Activated gamma-delta T cell treated with Interleukin-2 at 50 U/mL for 16 hours (primary cell): ENCODE measurements around the gene SEPTIN7.

ENCODE experiments used
- DNase-seq: peaks from one replicate; pipeline ENCODE4 v3.0.0-alpha.2; 2020

SEPTIN7 gene

DNA sequence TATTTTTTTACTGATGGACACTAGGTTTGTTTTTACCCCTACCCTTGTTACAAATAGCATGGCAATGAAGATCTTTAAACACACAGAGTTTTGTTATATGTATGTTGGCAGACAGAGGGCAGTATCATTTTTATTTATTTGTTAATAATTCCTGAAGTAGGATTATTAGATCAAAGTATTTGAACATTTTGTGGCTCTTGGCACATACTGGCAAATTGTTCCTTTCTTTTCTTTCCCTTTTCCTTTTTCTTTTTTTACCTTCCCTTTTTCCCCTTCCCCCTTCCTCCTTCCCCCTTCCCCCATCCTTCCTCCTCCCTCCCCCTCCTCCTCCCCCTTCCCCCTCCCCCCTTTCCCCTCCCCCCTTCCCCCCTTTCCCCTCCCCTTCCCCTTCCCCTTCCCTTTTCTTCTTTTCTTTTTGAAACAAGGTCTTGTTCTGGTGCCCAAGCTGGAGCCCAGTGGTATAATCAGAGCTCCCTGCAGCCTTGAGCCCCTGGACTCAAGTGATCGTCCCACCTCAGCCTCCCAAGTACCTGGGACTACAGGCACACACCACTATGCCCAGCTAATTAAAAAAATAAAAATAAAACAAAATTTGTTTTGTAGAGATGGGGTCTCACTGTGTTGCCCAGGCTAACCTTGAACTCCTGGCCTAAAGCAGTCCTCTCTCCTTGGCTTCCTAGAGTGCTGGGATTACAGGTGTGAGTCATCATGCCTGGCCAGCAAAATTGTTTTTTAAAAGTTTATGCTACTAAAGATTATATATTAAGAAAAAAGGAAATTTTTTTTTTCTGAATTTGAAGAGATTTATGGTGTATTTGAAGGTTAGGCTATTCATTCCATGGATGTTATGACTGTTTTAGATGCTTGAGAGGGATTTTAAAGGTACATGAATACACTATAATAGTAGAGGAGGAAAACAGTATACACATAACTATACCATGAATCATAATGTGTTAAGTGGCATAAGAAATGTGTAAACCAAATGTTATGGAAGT is 39.3 kb downstream of the SEPTIN7 start:
- no peak for DNase-seq

GRCh38 chr7:35846816-35847412 is 46.1 kb downstream of the SEPTIN7 start:
- DNase-seq, result no peak

- no peak for DNase-seq
Observed at GRCh38 chr7:35848725-35849124, 47.9 kb downstream of the SEPTIN7 start.

- DNase-seq, result no peak
Observed at GRCh38 chr7:35849158-35849831, 48.4 kb downstream of the SEPTIN7 start.

DNA sequence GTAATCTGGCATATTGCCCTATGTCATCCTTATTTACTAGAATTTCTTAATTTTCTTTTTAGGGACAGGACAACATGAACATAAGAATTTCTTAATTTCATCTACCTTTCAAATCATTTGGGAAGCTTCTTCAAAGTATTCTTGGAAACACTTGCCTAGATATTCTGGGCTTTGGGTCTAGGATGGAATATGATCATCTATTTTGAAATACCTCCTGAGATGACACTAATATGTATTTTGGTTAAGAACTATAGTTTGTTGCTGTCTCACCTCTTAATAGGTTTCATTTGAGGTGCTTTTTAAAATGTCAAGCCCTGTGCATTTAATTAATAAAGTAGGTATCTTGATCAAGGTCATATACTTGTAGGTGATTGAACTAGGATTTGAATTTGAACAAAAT is 49.1 kb downstream of the SEPTIN7 start:
- no peak for DNase-seq
